Panc1 (cell line): ENCODE measurements around the gene PLPPR2.

Experiments
- CTCF ChIP-seq: fragments of 450-650 bp; IDR thresholded peaks from 2 replicates; pipeline ENCODE4 v1.5.1; 2017; ENCODE audit warnings: mild to moderate bottlenecking
- POLR2AphosphoS5 ChIP-seq: IDR thresholded peaks from 2 replicates; pipeline ENCODE4 v1.6.1; 2012; ENCODE audit warnings: mild to moderate bottlenecking, low read depth, low read length, moderate library complexity

DNA sequence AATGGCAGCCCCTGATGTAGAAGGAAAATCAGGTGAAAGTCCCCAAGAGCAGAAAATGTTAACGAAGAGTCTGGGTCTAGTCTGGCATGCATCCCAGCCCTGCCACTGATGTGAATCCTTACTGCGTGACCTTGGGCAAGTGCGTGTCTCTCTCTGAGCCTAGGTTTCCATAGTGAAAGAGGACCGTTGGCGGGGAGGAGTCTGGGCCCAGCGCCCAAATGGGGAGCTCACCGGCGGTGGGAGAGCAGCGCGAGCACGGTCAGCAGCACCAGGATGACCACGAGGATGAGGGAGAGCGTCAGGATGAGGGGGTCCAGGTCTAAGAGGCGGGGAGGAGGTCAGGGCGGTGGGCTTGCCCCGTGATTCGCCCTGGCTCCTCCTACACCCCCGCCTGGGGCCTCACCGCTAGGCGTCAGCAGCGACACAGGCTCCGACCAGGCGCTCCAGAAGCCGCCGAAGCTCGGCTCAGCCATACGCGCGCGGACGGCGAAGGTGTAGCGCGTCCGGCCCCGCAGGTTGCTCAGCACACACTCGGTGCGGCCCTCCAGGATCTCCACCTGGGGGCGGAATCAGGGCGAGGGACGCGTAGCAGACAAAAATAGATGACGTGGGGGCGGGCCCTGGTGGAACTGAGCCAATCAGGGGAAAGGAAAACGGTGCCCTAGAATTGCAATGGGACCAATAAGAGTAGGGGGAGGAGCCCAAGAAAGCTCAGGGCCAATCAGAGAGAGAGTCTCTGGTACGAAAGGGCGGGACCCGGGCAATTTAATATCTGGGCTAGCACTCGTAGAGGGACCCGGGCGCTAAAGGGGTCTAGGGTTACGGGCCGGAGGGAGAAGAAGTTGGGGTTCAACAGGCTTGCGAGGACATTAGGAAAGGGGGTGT lies 25.7 kb downstream of the PLPPR2 start:
- peak; percentile 79 for TF ChIP-seq CTCF
- peak; percentile 84 for TF ChIP-seq POLR2AphosphoS5
